Sigmoid colon (tissue), 3 donors: ENCODE data around the gene NEO1.

Experiments used
- CTCF ChIP-seq, 4 experiments: fragments of 450-650 bp in 3 of 4; fragments of 200-600 bp in 1 of 4; IDR thresholded peaks; one replicate each; pipeline ENCODE4 v1.5.1; 2016 to 2019; ENCODE audit warnings: antibody characterized with exemption in 4 of 4, mild to moderate bottlenecking in 3 of 4, moderate library complexity in 2 of 4
- POLR2A ChIP-seq, 2 donors: fragments of 450-650 bp; IDR thresholded peaks; one replicate each; pipeline ENCODE4 v1.6.1; 2016; ENCODE audit warnings: antibody characterized with exemption in 2 of 2, mild to moderate bottlenecking in 2 of 2, moderate library complexity in 2 of 2

- TF ChIP-seq POLR2A (IDR thresholded peaks at IDR 0.05) (no peak), CTCF (IDR thresholded peaks at IDR 0.05) (no peak)
Measured at GRCh38 chr15:73296609-73297353, 244.5 kb downstream of the NEO1 start.
